GM12878 (cell line): Measurements from ENCODE around the gene PLXNA2. TPM values are rescaled to one million over a fixed set of nuclear protein-coding genes. Genes with fewer than 3 reads are reported as not detected.

ENCODE experiments used
- ATAC-seq: fragments of 200-7000 bp; cut with Tn5 transposase; 3 replicates; pipeline ENCODE4 v1.9.1; 2020; ENCODE audit warnings: mild to moderate bottlenecking, moderate library complexity
- BruUV-seq: library from RNA; stranded (reverse); fragments of 400-500 nt; replicated peaks from 2 replicates; lab custom pipeline; 2021; lab: Mats Ljungman, UMichigan
- CTCF ChIA-PET: fragments of 300-600 bp; sonication (Branson Sonifier 250); formaldehyde crosslinking; extraction: SDS; loops from one replicate; lab custom pipeline; 2021; ENCODE audit warnings: inconsistent platforms; lab: Yijun Ruan, JAX
- POLR2A ChIA-PET: fragments of 350-600 bp; formaldehyde crosslinking; extraction: SDS; loops from one replicate; lab custom pipeline; 2021; ENCODE audit warnings: inconsistent platforms; lab: Charles Lee
- RAD21 ChIA-PET: fragments of 300-600 bp; sonication (Branson Sonifier 250); formaldehyde crosslinking; loops from one replicate; lab custom pipeline; 2023; ENCODE audit warnings: antibody characterized with exemption; ENCODE audit not compliant: unreplicated experiment; lab: Charles Lee
- SMC1A ChIA-PET: fragments of 300-600 bp; sonication (Branson Sonifier 250); formaldehyde crosslinking; loops from one replicate; lab custom pipeline; 2023; ENCODE audit not compliant: unreplicated experiment, uncharacterized antibody; lab: Charles Lee
- DNase-seq: peaks from one replicate; pipeline ENCODE4 v3.0.0-alpha.2; 2011; ENCODE audit warnings: low read depth, low spot score
- FAIRE-seq: peaks from 3 replicates; lab custom pipeline; 2011; peaks lifted over from hg19 to GRCh38; lab: Jason Lieb, UNC
- H2AFZ ChIP-seq: 2 replicates; pipeline ENCODE4 v1.6.0; 2011; ENCODE audit warnings: low read depth, low read length, control low read depth; ENCODE audit not compliant: control insufficient read depth
- H3K27ac ChIP-seq: 2 replicates; pipeline ENCODE4 v1.5.1; 2011; ENCODE audit warnings: control low read depth; ENCODE audit not compliant: control insufficient read depth, insufficient read depth
- H3K27me3 ChIP-seq, 2 experiments: replicated peaks in 1 of 2; 2 replicates each; pipeline versions ENCODE4 v1.6.0 to v1.6.1; 2011; ENCODE audit warnings: low read length in 1 of 2; ENCODE audit not compliant: control insufficient read depth in 2 of 2, insufficient read depth in 2 of 2
- H3K36me3 ChIP-seq, 2 experiments: 2 replicates each; pipeline ENCODE4 v1.5.1; 2011; ENCODE audit warnings: low read length in 1 of 2; ENCODE audit not compliant: control insufficient read depth in 2 of 2, insufficient read depth in 2 of 2
- H3K4me1 ChIP-seq: 2 replicates; pipeline ENCODE4 v1.6.1; 2011; ENCODE audit warnings: mild to moderate bottlenecking, low read length, moderate library complexity, mixed read lengths; ENCODE audit not compliant: control insufficient read depth, insufficient read depth
- H3K4me2 ChIP-seq: 2 replicates; pipeline ENCODE4 v1.6.0; 2011; ENCODE audit warnings: control low read depth; ENCODE audit not compliant: control insufficient read depth, insufficient read depth
- H3K4me3 ChIP-seq: fragments of 200-600 bp; sonication (generic); 2 replicates; pipeline ENCODE4 v1.5.1; 2016
- H3K79me2 ChIP-seq: 2 replicates; pipeline ENCODE4 v1.6.0; 2011; ENCODE audit warnings: low read length; ENCODE audit not compliant: control insufficient read depth, insufficient read depth
- H3K9ac ChIP-seq: 2 replicates; pipeline ENCODE4 v1.8.0; 2011; ENCODE audit warnings: low read length, control low read depth, mixed read lengths; ENCODE audit not compliant: control insufficient read depth, insufficient read depth
- H3K9me3 ChIP-seq: replicated peaks from 3 replicates; pipeline ENCODE4 v1.5.1; 2011; ENCODE audit warnings: mild to moderate bottlenecking, low read length; ENCODE audit not compliant: control insufficient read depth, insufficient read depth
- H4K20me1 ChIP-seq: 2 replicates; pipeline ENCODE4 v1.6.0; 2011; ENCODE audit not compliant: control insufficient read depth, insufficient read depth
- CBFB ChIP-seq: IDR thresholded peaks from 2 replicates; pipeline ENCODE4 v1.6.1; 2016; ENCODE audit warnings: antibody characterized with exemption, low read depth
- EP300 ChIP-seq, 2 experiments: fragments of 150-350 bp in 1 of 2; IDR thresholded peaks; 2 replicates each; pipeline ENCODE4 v1.6.1; 2011 to 2012; ENCODE audit warnings: low read depth in 2 of 2, low read length in 2 of 2, borderline replicate concordance in 1 of 2, improper control_type of control experiment in 1 of 2, inconsistent platforms in 1 of 2; ENCODE audit not compliant: control insufficient read depth in 1 of 2
- EZH2 ChIP-seq: IDR thresholded peaks from 2 replicates; pipeline ENCODE4 v1.6.1; 2012; ENCODE audit warnings: low read depth, mild to moderate bottlenecking, control low read depth, inconsistent platforms, low read length, borderline replicate concordance; ENCODE audit not compliant: control insufficient read depth
- MTA2 ChIP-seq: fragments of 450-650 bp; IDR thresholded peaks from 2 replicates; pipeline ENCODE4 v1.6.1; 2016; ENCODE audit warnings: low read depth, mild to moderate bottlenecking, moderate library complexity
- NR2F1 ChIP-seq: fragments of 450-650 bp; conservative IDR thresholded peaks from 2 replicates; pipeline ENCODE4 v1.6.1; 2017; ENCODE audit warnings: mild to moderate bottlenecking
- POLR2A ChIP-seq: IDR thresholded peaks from 2 replicates; pipeline ENCODE4 v1.6.1; 2011; ENCODE audit warnings: low read depth, mild to moderate bottlenecking, low read length
- SRF ChIP-seq, 2 experiments: IDR thresholded peaks; 2 replicates each; pipeline ENCODE4 v1.6.1; 2011; ENCODE audit warnings: low read depth in 2 of 2, low read length in 2 of 2, mild to moderate bottlenecking in 1 of 2, moderate library complexity in 1 of 2
- USF2 ChIP-seq: IDR thresholded peaks from 2 replicates; pipeline ENCODE4 v1.6.1; 2011; ENCODE audit warnings: low read depth, low read length, improper control_type of control experiment, borderline replicate concordance
- WGBS: methylation state at CpG from one replicate; pipeline ENCODE4 v1.1.6; 2016; ENCODE audit warnings: low lambda C conversion rate; ENCODE audit not compliant: insufficient replicate concordance, insufficient coverage; ENCODE audit errors: missing lambda C conversion rate; 5-methylcytosine and 5-hydroxymethylcytosine counted together
- in situ Hi-C: fragments of 300-500 bp; cut with MboI; formaldehyde crosslinking; loops from 9 replicates; pipeline ENCODE4 v1.14.3; 2018; ENCODE audit warnings: mixed read lengths
- intact Hi-C: fragments of 100-400 bp; cut with micrococcal nuclease; formaldehyde crosslinking; loops from one replicate; pipeline ENCODE4 v1.14.2; 2022; ENCODE audit not compliant: unreplicated experiment
- polyA plus RNA-seq, 11 experiments: library from polyadenylated mRNA; depleted of rRNA in 4 of 11; unstranded in 6 of 11; stranded (reverse) in 5 of 11; fragments of >200 nt; fragmentation: Nextera tagmentation in 4 of 11; fragmentation: Illumina TruSeq in 1 of 11; extraction: Ambion mirVana in 4 of 11; extraction: Trizol in 1 of 11; gene quantifications; 1 replicate in 1 of 11; 2 replicates in 10 of 11; pipeline versions ENCODE4 v1.2.1 to v1.2.3, GENCODE V29; 2011 to 2016; ENCODE audit warnings: inconsistent platforms in 2 of 11, missing spikeins in 2 of 11, low read depth in 1 of 11
- total RNA-seq, 4 experiments: library from RNA; depleted of rRNA in 3 of 4; stranded (reverse); fragments of >200 nt in 3 of 4; fragmentation: Illumina TruSeq in 1 of 4; extraction: Trizol in 1 of 4; gene quantifications; 2 replicates each; pipeline versions ENCODE4 v1.2.1 to v1.2.3, GENCODE V29; 2013 to 2021

Gene PLXNA2
- total and polyA plus RNA-seq, 10 of the 15 experiments (the other 5 are each of a cell fraction or from before 2014, with no cell fraction given): under 0.01 to 0.08 (median 0.07) TPM; not detected in 4

- in situ Hi-C loops (no loop called here), intact Hi-C loops (loop anchor here (5.0 kb wide), 1 partner anchor 203 kb away; no protein-coding TSS in a partner anchor)
- 36% methylated on average over 6 of the region's 6 CpGs for WGBS
- H3K9ac ChIP-seq: no peak overlapping the region
- ChIA-PET SMC1A (interaction anchor here (0.8 to 2.5 kb wide), 3 partner anchors 68 to 156 kb away, joined by 3 to 7 read pairs (median 4); partner anchors contain the start of gene PLXNA2), POLR2A (no interaction called here), RAD21 (interaction anchor here (0.8 kb wide), 1 partner anchor 67 kb away, joined by 3 read pairs; no protein-coding TSS in a partner anchor), CTCF (interaction anchor here (1.3 to 9.8 kb wide), 3 partner anchors 34 to 126 kb away, joined by 3 to 82 read pairs (median 4); no protein-coding TSS in a partner anchor)
- TF ChIP-seq POLR2A: no peak
- TF ChIP-seq CBFB: no peak
- TF ChIP-seq MTA2: no peak
- no peak for TF ChIP-seq SRF (IDR thresholded peaks at IDR 0.05; ENCODE audit: low read depth in 2 of 2, low read length in 2 of 2)
- no peak for TF ChIP-seq EP300 (IDR thresholded peaks at IDR 0.05; ENCODE audit: borderline replicate concordance in 1 of 2, control insufficient read depth in 1 of 2, low read depth in 2 of 2, low read length in 2 of 2)
- TF ChIP-seq EZH2: no peak
- no peak for TF ChIP-seq USF2
- TF ChIP-seq NR2F1: no peak
- no peak overlapping the region for H3K27ac ChIP-seq
- no peaks in the 10 kb centered on the region; the same call in 1 of the 2 replicates for H3K4me1 ChIP-seq
- no peak for FAIRE-seq
- no peak overlapping the region for H2AFZ ChIP-seq
- no peak for ATAC-seq
- H3K27me3 ChIP-seq: no peaks in the 10 kb centered on the region; a peak in 1 of 4 replicates
- H4K20me1 ChIP-seq: no peaks in the 10 kb centered on the region
- H3K79me2 ChIP-seq: no peaks in the 10 kb centered on the region
- H3K9me3 ChIP-seq: no peaks in the 10 kb centered on the region
- no peak overlapping the region for H3K4me2 ChIP-seq
- DNase-seq: no peak
- no peaks in the 10 kb centered on the region for H3K36me3 ChIP-seq
- no peak overlapping the region for H3K4me3 ChIP-seq
- no TSS peak for BruUV-seq
Measured at GRCh38 chr1:208089761-208090370, 154.3 kb downstream of the PLXNA2 start.
